ENCODE measurements around the gene PNISR. TPM values are rescaled to one million over a fixed set of nuclear protein-coding genes. Genes with fewer than 3 reads are reported as not detected.
A peak's percentile ranks its signal among the peaks of the same experiment; 100 is the strongest.

The PNISR gene
- total and polyA plus RNA-seq, 2 donors (not counting 1 experiment from before 2014, with no cell fraction given): 27.7 to 99.1 TPM

- Histone ChIP-seq H3K9ac (ENCODE audit: insufficient read depth, low read length) (peak within 1 kb of the TSS; percentile 93), H3K79me2 (ENCODE audit: control insufficient read depth, insufficient read depth, low read length) (no peaks in the 10 kb centered on the region), H4K20me1 (ENCODE audit: control insufficient read depth, extremely low read depth, insufficient read depth, low read length) (no peaks in the 10 kb centered on the region), H3K27ac (ENCODE audit: insufficient read depth, low read length) (peak within 1 kb of the TSS; percentile 90), H3K27me3 (ENCODE audit: control insufficient read depth, insufficient read depth, low read length) (no peaks in the 10 kb centered on the region), H3K4me2 (ENCODE audit: extremely low read depth, insufficient read depth, low read length) (peak within 1 kb of the TSS; percentile 84), H3K9me3 (ENCODE audit: control insufficient read depth, insufficient read depth, low read depth, low read length) (no peaks in the 10 kb centered on the region), H3K4me3 (replicated peaks in 1 of 4; ENCODE audit: control extremely low read depth in 1 of 4, insufficient read depth in 1 of 4, low read depth in 3 of 4, low read length in 4 of 4) (peak within 1 kb of the TSS; percentile 85 to 93 (median 89)), H2AFZ (ENCODE audit: low read length) (peak within 1 kb of the TSS; percentile 87), H3K4me1 (ENCODE audit: control insufficient read depth, extremely low read depth, insufficient read depth, low read length) (no peaks in the 10 kb centered on the region), H3K36me3 (ENCODE audit: control insufficient read depth, insufficient read depth, low read length) (no peaks in the 10 kb centered on the region)
- peak; percentile 78 to 82 for DNase-seq (ENCODE audit: low read depth in 2 of 2)
- TF ChIP-seq EZH2 (IDR thresholded peaks at IDR 0.05; ENCODE audit: low read length, missing control alignments) (no peak), CTCF (conservative IDR thresholded peaks at IDR 0.05 in 1 of 2, IDR thresholded peaks at IDR 0.05 in 1 of 2; ENCODE audit: low read depth in 1 of 2, low read length in 2 of 2) (no peak)
These were observed 31.2 kb downstream of the PNISR start, which contains the start of gene COQ3 for GRCh38 chr6:99393698-99394531. Gene COQ3 (minus strand): TSS chr6:99394195. CDS start chr6:99394179, 16 bp downstream.

- DNase-seq (ENCODE audit: low read depth in 2 of 2): no peak
- Histone ChIP-seq H3K4me3 (replicated peaks in 1 of 4; ENCODE audit: control extremely low read depth in 1 of 4, insufficient read depth in 1 of 4, low read depth in 3 of 4, low read length in 4 of 4) (peak overlapping the region; percentile 85 to 93 (median 89)), H2AFZ (ENCODE audit: low read length) (peak overlapping the region; percentile 87), H3K79me2 (ENCODE audit: control insufficient read depth, insufficient read depth, low read length) (no peaks in the 10 kb centered on the region), H3K9me3 (ENCODE audit: control insufficient read depth, insufficient read depth, low read depth, low read length) (no peaks in the 10 kb centered on the region), H3K27me3 (ENCODE audit: control insufficient read depth, insufficient read depth, low read length) (no peaks in the 10 kb centered on the region), H3K36me3 (ENCODE audit: control insufficient read depth, insufficient read depth, low read length) (no peaks in the 10 kb centered on the region), H3K9ac (ENCODE audit: insufficient read depth, low read length) (peak overlapping the region; percentile 93), H3K27ac (ENCODE audit: insufficient read depth, low read length) (peak overlapping the region; percentile 90), H3K4me1 (ENCODE audit: control insufficient read depth, extremely low read depth, insufficient read depth, low read length) (no peaks in the 10 kb centered on the region), H3K4me2 (ENCODE audit: extremely low read depth, insufficient read depth, low read length) (peak overlapping the region; percentile 84), H4K20me1 (ENCODE audit: control insufficient read depth, extremely low read depth, insufficient read depth, low read length) (no peaks in the 10 kb centered on the region)
- TF ChIP-seq EZH2 (IDR thresholded peaks at IDR 0.05; ENCODE audit: low read length, missing control alignments): no peak
- no peak for TF ChIP-seq CTCF (conservative IDR thresholded peaks at IDR 0.05 in 1 of 2, IDR thresholded peaks at IDR 0.05 in 1 of 2; ENCODE audit: low read depth in 1 of 2, low read length in 2 of 2)
These were observed 31.8 kb downstream of the PNISR start for GRCh38 chr6:99393366-99393697.

GRCh38 chr6:99390896-99391295 is 34.2 kb downstream of the PNISR start:
- no peak overlapping the region for H3K4me3 ChIP-seq (replicated peaks in 1 of 4; ENCODE audit: control extremely low read depth in 1 of 4, insufficient read depth in 1 of 4, low read depth in 3 of 4, low read length in 4 of 4)
- H3K79me2 ChIP-seq (ENCODE audit: control insufficient read depth, insufficient read depth, low read length): no peaks in the 10 kb centered on the region
- no peaks in the 10 kb centered on the region for H3K27me3 ChIP-seq (ENCODE audit: control insufficient read depth, insufficient read depth, low read length)
- no peak overlapping the region for H2AFZ ChIP-seq (ENCODE audit: low read length)
- no peak overlapping the region for H3K27ac ChIP-seq (ENCODE audit: insufficient read depth, low read length)
- H3K4me1 ChIP-seq (ENCODE audit: control insufficient read depth, extremely low read depth, insufficient read depth, low read length): no peaks in the 10 kb centered on the region
- no peak for DNase-seq (ENCODE audit: low read depth in 2 of 2)
- H3K9me3 ChIP-seq (ENCODE audit: control insufficient read depth, insufficient read depth, low read depth, low read length): no peaks in the 10 kb centered on the region
- H3K9ac ChIP-seq (ENCODE audit: insufficient read depth, low read length): no peak overlapping the region
- TF ChIP-seq EZH2 (IDR thresholded peaks at IDR 0.05; ENCODE audit: low read length, missing control alignments): no peak
- no peak for TF ChIP-seq CTCF (conservative IDR thresholded peaks at IDR 0.05 in 1 of 2, IDR thresholded peaks at IDR 0.05 in 1 of 2; ENCODE audit: low read depth in 1 of 2, low read length in 2 of 2)
- H4K20me1 ChIP-seq (ENCODE audit: control insufficient read depth, extremely low read depth, insufficient read depth, low read length): no peaks in the 10 kb centered on the region
- no peak overlapping the region for H3K4me2 ChIP-seq (ENCODE audit: extremely low read depth, insufficient read depth, low read length)
- no peaks in the 10 kb centered on the region for H3K36me3 ChIP-seq (ENCODE audit: control insufficient read depth, insufficient read depth, low read length)
